GM12878 (cell line): Measurements from ENCODE around the gene TADA1. TPM values are rescaled to one million over a fixed set of nuclear protein-coding genes. Genes with fewer than 3 reads are reported as not detected.

Experiments
- ATAC-seq: fragments of 200-7000 bp; cut with Tn5 transposase; 3 replicates; pipeline ENCODE4 v1.9.1; 2020; ENCODE audit warnings: mild to moderate bottlenecking, moderate library complexity
- BruUV-seq: library from RNA; stranded (reverse); fragments of 400-500 nt; replicated peaks from 2 replicates; lab custom pipeline; 2021; lab: Mats Ljungman, UMichigan
- CTCF ChIA-PET: fragments of 300-600 bp; sonication (Branson Sonifier 250); formaldehyde crosslinking; extraction: SDS; loops from one replicate; lab custom pipeline; 2021; ENCODE audit warnings: inconsistent platforms; lab: Yijun Ruan, JAX
- POLR2A ChIA-PET: fragments of 350-600 bp; formaldehyde crosslinking; extraction: SDS; loops from one replicate; lab custom pipeline; 2021; ENCODE audit warnings: inconsistent platforms; lab: Charles Lee
- RAD21 ChIA-PET: fragments of 300-600 bp; sonication (Branson Sonifier 250); formaldehyde crosslinking; loops from one replicate; lab custom pipeline; 2023; ENCODE audit warnings: antibody characterized with exemption; ENCODE audit not compliant: unreplicated experiment; lab: Charles Lee
- SMC1A ChIA-PET: fragments of 300-600 bp; sonication (Branson Sonifier 250); formaldehyde crosslinking; loops from one replicate; lab custom pipeline; 2023; ENCODE audit not compliant: unreplicated experiment, uncharacterized antibody; lab: Charles Lee
- DNase-seq: peaks from one replicate; pipeline ENCODE4 v3.0.0-alpha.2; 2011; ENCODE audit warnings: low read depth, low spot score
- FAIRE-seq: peaks from 3 replicates; lab custom pipeline; 2011; peaks lifted over from hg19 to GRCh38; lab: Jason Lieb, UNC
- H2AFZ ChIP-seq: 2 replicates; pipeline ENCODE4 v1.6.0; 2011; ENCODE audit warnings: low read depth, low read length, control low read depth; ENCODE audit not compliant: control insufficient read depth
- H3K27ac ChIP-seq: 2 replicates; pipeline ENCODE4 v1.5.1; 2011; ENCODE audit warnings: control low read depth; ENCODE audit not compliant: control insufficient read depth, insufficient read depth
- H3K27me3 ChIP-seq, 2 experiments: replicated peaks in 1 of 2; 2 replicates each; pipeline versions ENCODE4 v1.6.0 to v1.6.1; 2011; ENCODE audit warnings: low read length in 1 of 2; ENCODE audit not compliant: control insufficient read depth in 2 of 2, insufficient read depth in 2 of 2
- H3K36me3 ChIP-seq, 2 experiments: 2 replicates each; pipeline ENCODE4 v1.5.1; 2011; ENCODE audit warnings: low read length in 1 of 2; ENCODE audit not compliant: control insufficient read depth in 2 of 2, insufficient read depth in 2 of 2
- H3K4me1 ChIP-seq: 2 replicates; pipeline ENCODE4 v1.6.1; 2011; ENCODE audit warnings: mild to moderate bottlenecking, low read length, moderate library complexity, mixed read lengths; ENCODE audit not compliant: control insufficient read depth, insufficient read depth
- H3K4me2 ChIP-seq: 2 replicates; pipeline ENCODE4 v1.6.0; 2011; ENCODE audit warnings: control low read depth; ENCODE audit not compliant: control insufficient read depth, insufficient read depth
- H3K4me3 ChIP-seq: fragments of 200-600 bp; sonication (generic); 2 replicates; pipeline ENCODE4 v1.5.1; 2016
- H3K79me2 ChIP-seq: 2 replicates; pipeline ENCODE4 v1.6.0; 2011; ENCODE audit warnings: low read length; ENCODE audit not compliant: control insufficient read depth, insufficient read depth
- H3K9ac ChIP-seq: 2 replicates; pipeline ENCODE4 v1.8.0; 2011; ENCODE audit warnings: low read length, control low read depth, mixed read lengths; ENCODE audit not compliant: control insufficient read depth, insufficient read depth
- H3K9me3 ChIP-seq: replicated peaks from 3 replicates; pipeline ENCODE4 v1.5.1; 2011; ENCODE audit warnings: mild to moderate bottlenecking, low read length; ENCODE audit not compliant: control insufficient read depth, insufficient read depth
- H4K20me1 ChIP-seq: 2 replicates; pipeline ENCODE4 v1.6.0; 2011; ENCODE audit not compliant: control insufficient read depth, insufficient read depth
- BACH1 ChIP-seq: fragments of 450-650 bp; IDR thresholded peaks from 2 replicates; pipeline ENCODE4 v1.6.1; 2017; ENCODE audit warnings: mild to moderate bottlenecking, borderline replicate concordance
- CHD1 ChIP-seq: IDR thresholded peaks from 2 replicates; pipeline ENCODE4 v1.6.1; 2012; ENCODE audit warnings: low read depth, low read length, improper control_type of control experiment
- CREB1 ChIP-seq: IDR thresholded peaks from 2 replicates; pipeline ENCODE4 v1.6.1; 2012; ENCODE audit warnings: low read depth, mild to moderate bottlenecking, inconsistent platforms
- CREM ChIP-seq: IDR thresholded peaks from 2 replicates; pipeline ENCODE4 v1.6.1; 2014; ENCODE audit warnings: antibody characterized with exemption, low read depth
- EGR1 ChIP-seq, 2 experiments: IDR thresholded peaks; 1 replicate in 1 of 2; 2 replicates in 1 of 2; pipeline ENCODE4 v1.6.1; 2011 to 2012; ENCODE audit warnings: low read depth in 2 of 2, low read length in 2 of 2, borderline replicate concordance in 1 of 2, mild to moderate bottlenecking in 1 of 2, moderate library complexity in 1 of 2
- IKZF1 ChIP-seq: fragments of 450-650 bp; conservative IDR thresholded peaks from 2 replicates; pipeline ENCODE4 v1.6.1; 2017; ENCODE audit warnings: antibody characterized with exemption, mild to moderate bottlenecking
- NFXL1 ChIP-seq: fragments of 450-650 bp; IDR thresholded peaks from 2 replicates; pipeline ENCODE4 v1.6.1; 2017; ENCODE audit warnings: antibody characterized with exemption, mild to moderate bottlenecking, borderline replicate concordance
- NFYA ChIP-seq: IDR thresholded peaks from 2 replicates; pipeline ENCODE4 v1.6.1; 2011; ENCODE audit warnings: low read depth, mild to moderate bottlenecking, low read length, improper control_type of control experiment, borderline replicate concordance
- PAX5 ChIP-seq: IDR thresholded peaks from 2 replicates; pipeline ENCODE4 v1.6.1; 2011; ENCODE audit warnings: low read depth, low read length, borderline replicate concordance
- RELA ChIP-seq: fragments of 450-650 bp; IDR thresholded peaks from 2 replicates; pipeline ENCODE4 v1.8.0; 2014; ENCODE audit warnings: borderline replicate concordance; ENCODE audit not compliant: partially characterized antibody
- TCF7 ChIP-seq: IDR thresholded peaks from 2 replicates; pipeline ENCODE4 v1.6.1; 2014; ENCODE audit warnings: antibody characterized with exemption, borderline replicate concordance
- ZNF622 ChIP-seq: fragments of 450-650 bp; IDR thresholded peaks from 2 replicates; pipeline ENCODE4 v1.6.1; 2017; ENCODE audit warnings: mild to moderate bottlenecking, inconsistent platforms
- WGBS: methylation state at CpG from one replicate; pipeline ENCODE4 v1.1.6; 2016; ENCODE audit warnings: low lambda C conversion rate; ENCODE audit not compliant: insufficient replicate concordance, insufficient coverage; ENCODE audit errors: missing lambda C conversion rate; 5-methylcytosine and 5-hydroxymethylcytosine counted together
- in situ Hi-C: fragments of 300-500 bp; cut with MboI; formaldehyde crosslinking; loops from 9 replicates; pipeline ENCODE4 v1.14.3; 2018; ENCODE audit warnings: mixed read lengths
- intact Hi-C: fragments of 100-400 bp; cut with micrococcal nuclease; formaldehyde crosslinking; loops from one replicate; pipeline ENCODE4 v1.14.2; 2022; ENCODE audit not compliant: unreplicated experiment
- polyA plus RNA-seq, 11 experiments: library from polyadenylated mRNA; depleted of rRNA in 4 of 11; unstranded in 6 of 11; stranded (reverse) in 5 of 11; fragments of >200 nt; fragmentation: Nextera tagmentation in 4 of 11; fragmentation: Illumina TruSeq in 1 of 11; extraction: Ambion mirVana in 4 of 11; extraction: Trizol in 1 of 11; gene quantifications; 1 replicate in 1 of 11; 2 replicates in 10 of 11; pipeline versions ENCODE4 v1.2.1 to v1.2.3, GENCODE V29; 2011 to 2016; ENCODE audit warnings: inconsistent platforms in 2 of 11, missing spikeins in 2 of 11, low read depth in 1 of 11
- total RNA-seq, 4 experiments: library from RNA; depleted of rRNA in 3 of 4; stranded (reverse); fragments of >200 nt in 3 of 4; fragmentation: Illumina TruSeq in 1 of 4; extraction: Trizol in 1 of 4; gene quantifications; 2 replicates each; pipeline versions ENCODE4 v1.2.1 to v1.2.3, GENCODE V29; 2013 to 2021
- TF ChIP-seq, protein P1 (sequence below): IDR thresholded peaks from 2 replicates; pipeline ENCODE4 v1.6.1; 2012; ENCODE audit warnings: low read depth, low read length, improper control_type of control experiment

Gene TADA1
- total and polyA plus RNA-seq, 10 of the 15 experiments (the other 5 are each of a cell fraction or from before 2014, with no cell fraction given): 15.2 to 38.6 (median 26.5) TPM

DNA sequence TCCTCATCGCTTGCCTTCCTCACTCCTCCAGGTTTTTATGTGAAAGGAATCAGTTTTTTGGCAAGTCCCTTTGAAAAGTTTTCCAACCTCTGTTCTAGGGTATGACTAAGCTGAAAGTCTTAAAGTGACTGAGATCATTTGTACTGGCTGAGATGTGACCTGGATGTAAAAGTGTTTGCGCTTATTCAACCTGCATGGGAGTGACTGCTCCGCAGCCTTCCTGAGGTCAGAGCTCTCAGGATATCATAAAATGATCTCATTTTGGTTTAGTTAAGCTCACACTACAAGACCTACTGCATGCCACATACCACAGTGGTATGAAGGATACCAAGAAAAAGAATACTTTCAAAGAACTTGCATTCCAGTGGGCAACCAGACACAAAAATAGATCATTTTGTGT lies 29.8 kb upstream of the TADA1 start:
- WGBS: 100% methylated on average over 3 of the region's 3 CpGs
- ATAC-seq: no peak
- in situ Hi-C loops (no loop called here), intact Hi-C loops (no loop called here)
- no peak overlapping the region for H3K27ac ChIP-seq
- peaks cover 5% of the 10 kb centered on the region; the same call in 1 of the 2 replicates for H3K4me1 ChIP-seq
- no peak for DNase-seq
- TF ChIP-seq EGR1 (IDR thresholded peaks at IDR 0.05; ENCODE audit: borderline replicate concordance in 1 of 2, low read depth in 2 of 2, low read length in 2 of 2): no peak
- no peak for TF ChIP-seq RELA
- TF ChIP-seq, protein P1, sequence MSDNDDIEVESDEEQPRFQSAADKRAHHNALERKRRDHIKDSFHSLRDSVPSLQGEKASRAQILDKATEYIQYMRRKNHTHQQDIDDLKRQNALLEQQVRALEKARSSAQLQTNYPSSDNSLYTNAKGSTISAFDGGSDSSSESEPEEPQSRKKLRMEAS: no peak
- no peak for TF ChIP-seq IKZF1
- no peak for TF ChIP-seq ZNF622
- no peak for TF ChIP-seq CREM
- no peak for TF ChIP-seq CREB1
- no peak for TF ChIP-seq BACH1
- TF ChIP-seq TCF7: no peak
- no peak for TF ChIP-seq NFXL1
- no peak for TF ChIP-seq NFYA
- TF ChIP-seq PAX5: no peak
- no peak for TF ChIP-seq CHD1
- no peak overlapping the region for H2AFZ ChIP-seq
- no TSS peak for BruUV-seq
- no peaks in the 10 kb centered on the region for H4K20me1 ChIP-seq
- no peaks in the 10 kb centered on the region for H3K27me3 ChIP-seq
- H3K9ac ChIP-seq: no peak overlapping the region
- H3K79me2 ChIP-seq: no peaks in the 10 kb centered on the region
- no peak overlapping the region for H3K4me3 ChIP-seq
- ChIA-PET RAD21 (interaction anchor here (10.5 kb wide), 1 partner anchor 153 kb away, joined by 305 read pairs; no protein-coding TSS in a partner anchor), CTCF (interaction anchor here (0.9 to 17.1 kb wide), 2 partner anchors 153 to 634 kb away, joined by 3 to 734 read pairs; no protein-coding TSS in a partner anchor), POLR2A (no interaction called here), SMC1A (interaction anchor here (0.6 to 19.2 kb wide), 3 partner anchors 8 to 154 kb away, joined by 3 to 384 read pairs (median 3); no protein-coding TSS in a partner anchor)
- no peak for FAIRE-seq
- no peaks in the 10 kb centered on the region; the same call in 2 of the 3 replicates for H3K9me3 ChIP-seq
- no peak overlapping the region for H3K4me2 ChIP-seq
- no peaks in the 10 kb centered on the region for H3K36me3 ChIP-seq
